Hepatocyte (in vitro differentiated cells): Measurements from ENCODE around the gene OR9G1.

Experiments used
- CTCF ChIP-seq: fragments of 200-600 bp; sonication (generic); IDR thresholded peaks from 2 replicates; pipeline ENCODE4 v1.5.1; 2016; ENCODE audit warnings: antibody characterized with exemption, mild to moderate bottlenecking; ENCODE audit not compliant: poor library complexity
- EZH2 ChIP-seq: fragments of 200-600 bp; sonication (generic); IDR thresholded peaks from 2 replicates; pipeline ENCODE4 v1.6.1; 2016; ENCODE audit warnings: antibody characterized with exemption, mild to moderate bottlenecking, borderline replicate concordance

DNA sequence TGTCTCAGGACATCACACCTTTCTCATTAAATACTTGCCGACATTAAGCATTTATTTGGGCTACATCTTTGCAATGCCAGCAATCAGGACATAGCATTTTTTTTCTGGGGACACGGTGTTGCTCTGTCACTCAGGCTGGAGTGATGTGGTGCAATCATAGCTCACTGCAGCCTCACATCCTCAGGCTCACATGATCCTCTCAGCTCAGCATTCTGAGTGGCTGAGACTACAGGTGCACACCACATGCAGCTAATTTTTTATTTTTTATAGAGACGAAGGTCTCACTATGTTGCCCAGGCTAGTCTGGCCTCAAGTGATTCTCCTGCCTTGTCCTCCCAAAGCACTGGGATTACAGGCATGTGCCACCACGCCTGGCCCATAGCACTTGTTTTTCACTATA lies 21.6 kb downstream of the OR9G1 start:
- TF ChIP-seq EZH2: no peak
- TF ChIP-seq CTCF: no peak
